GM12878 (cell line): ENCODE results near the gene CHCHD3. TPM values are rescaled to one million over a fixed set of nuclear protein-coding genes. Genes with fewer than 3 reads are reported as not detected.

Source experiments
- ATAC-seq: fragments of 200-7000 bp; cut with Tn5 transposase; 3 replicates; pipeline ENCODE4 v1.9.1; 2020; ENCODE audit warnings: mild to moderate bottlenecking, moderate library complexity
- BruUV-seq: library from RNA; stranded (reverse); fragments of 400-500 nt; replicated peaks from 2 replicates; lab custom pipeline; 2021; lab: Mats Ljungman, UMichigan
- CTCF ChIA-PET: fragments of 300-600 bp; sonication (Branson Sonifier 250); formaldehyde crosslinking; extraction: SDS; loops from one replicate; lab custom pipeline; 2021; ENCODE audit warnings: inconsistent platforms; lab: Yijun Ruan, JAX
- POLR2A ChIA-PET: fragments of 350-600 bp; formaldehyde crosslinking; extraction: SDS; loops from one replicate; lab custom pipeline; 2021; ENCODE audit warnings: inconsistent platforms; lab: Charles Lee
- RAD21 ChIA-PET: fragments of 300-600 bp; sonication (Branson Sonifier 250); formaldehyde crosslinking; loops from one replicate; lab custom pipeline; 2023; ENCODE audit warnings: antibody characterized with exemption; ENCODE audit not compliant: unreplicated experiment; lab: Charles Lee
- SMC1A ChIA-PET: fragments of 300-600 bp; sonication (Branson Sonifier 250); formaldehyde crosslinking; loops from one replicate; lab custom pipeline; 2023; ENCODE audit not compliant: unreplicated experiment, uncharacterized antibody; lab: Charles Lee
- DNase-seq: peaks from one replicate; pipeline ENCODE4 v3.0.0-alpha.2; 2011; ENCODE audit warnings: low read depth, low spot score
- FAIRE-seq: peaks from 3 replicates; lab custom pipeline; 2011; peaks lifted over from hg19 to GRCh38; lab: Jason Lieb, UNC
- H2AFZ ChIP-seq: 2 replicates; pipeline ENCODE4 v1.6.0; 2011; ENCODE audit warnings: low read depth, low read length, control low read depth; ENCODE audit not compliant: control insufficient read depth
- H3K27ac ChIP-seq: 2 replicates; pipeline ENCODE4 v1.5.1; 2011; ENCODE audit warnings: control low read depth; ENCODE audit not compliant: control insufficient read depth, insufficient read depth
- H3K27me3 ChIP-seq, 2 experiments: replicated peaks in 1 of 2; 2 replicates each; pipeline versions ENCODE4 v1.6.0 to v1.6.1; 2011; ENCODE audit warnings: low read length in 1 of 2; ENCODE audit not compliant: control insufficient read depth in 2 of 2, insufficient read depth in 2 of 2
- H3K36me3 ChIP-seq, 2 experiments: 2 replicates each; pipeline ENCODE4 v1.5.1; 2011; ENCODE audit warnings: low read length in 1 of 2; ENCODE audit not compliant: control insufficient read depth in 2 of 2, insufficient read depth in 2 of 2
- H3K4me1 ChIP-seq: 2 replicates; pipeline ENCODE4 v1.6.1; 2011; ENCODE audit warnings: mild to moderate bottlenecking, low read length, moderate library complexity, mixed read lengths; ENCODE audit not compliant: control insufficient read depth, insufficient read depth
- H3K4me2 ChIP-seq: 2 replicates; pipeline ENCODE4 v1.6.0; 2011; ENCODE audit warnings: control low read depth; ENCODE audit not compliant: control insufficient read depth, insufficient read depth
- H3K4me3 ChIP-seq: fragments of 200-600 bp; sonication (generic); 2 replicates; pipeline ENCODE4 v1.5.1; 2016
- H3K79me2 ChIP-seq: 2 replicates; pipeline ENCODE4 v1.6.0; 2011; ENCODE audit warnings: low read length; ENCODE audit not compliant: control insufficient read depth, insufficient read depth
- H3K9ac ChIP-seq: 2 replicates; pipeline ENCODE4 v1.8.0; 2011; ENCODE audit warnings: low read length, control low read depth, mixed read lengths; ENCODE audit not compliant: control insufficient read depth, insufficient read depth
- H3K9me3 ChIP-seq: replicated peaks from 3 replicates; pipeline ENCODE4 v1.5.1; 2011; ENCODE audit warnings: mild to moderate bottlenecking, low read length; ENCODE audit not compliant: control insufficient read depth, insufficient read depth
- H4K20me1 ChIP-seq: 2 replicates; pipeline ENCODE4 v1.6.0; 2011; ENCODE audit not compliant: control insufficient read depth, insufficient read depth
- BACH1 ChIP-seq: fragments of 450-650 bp; IDR thresholded peaks from 2 replicates; pipeline ENCODE4 v1.6.1; 2017; ENCODE audit warnings: mild to moderate bottlenecking, borderline replicate concordance
- CBX3 ChIP-seq: fragments of 200-600 bp; sonication (generic); IDR thresholded peaks from 2 replicates; pipeline ENCODE4 v1.6.1; 2016; ENCODE audit warnings: low read depth, borderline replicate concordance
- EED ChIP-seq: sonication (generic); IDR thresholded peaks from 2 replicates; pipeline ENCODE4 v1.6.1; 2016; ENCODE audit warnings: antibody characterized with exemption, low read depth
- FOS ChIP-seq: IDR thresholded peaks from 3 replicates; pipeline ENCODE4 v1.6.1; 2011; ENCODE audit warnings: borderline replicate concordance; ENCODE audit not compliant: insufficient read length; ENCODE audit errors: extremely low read depth
- FOXK2 ChIP-seq: fragments of 450-650 bp; IDR thresholded peaks from 2 replicates; pipeline ENCODE4 v1.6.1; 2017; ENCODE audit warnings: mild to moderate bottlenecking, moderate library complexity
- MEF2A ChIP-seq: IDR thresholded peaks from 2 replicates; pipeline ENCODE4 v1.6.1; 2011; ENCODE audit warnings: low read depth, mild to moderate bottlenecking, low read length, moderate library complexity; ENCODE audit not compliant: insufficient read depth
- NR2F1 ChIP-seq: fragments of 450-650 bp; conservative IDR thresholded peaks from 2 replicates; pipeline ENCODE4 v1.6.1; 2017; ENCODE audit warnings: mild to moderate bottlenecking
- RFX5 ChIP-seq: IDR thresholded peaks from 2 replicates; pipeline ENCODE4 v1.6.1; 2011; ENCODE audit warnings: low read depth, low read length, improper control_type of control experiment
- SIX5 ChIP-seq: IDR thresholded peaks from 2 replicates; pipeline ENCODE4 v1.6.1; 2011; ENCODE audit warnings: mild to moderate bottlenecking, low read depth, low read length, moderate library complexity; ENCODE audit not compliant: severe bottlenecking
- SPI1 ChIP-seq: IDR thresholded peaks from 2 replicates; pipeline ENCODE4 v1.6.1; 2011; ENCODE audit warnings: low read depth, mild to moderate bottlenecking, low read length, moderate library complexity, borderline replicate concordance; ENCODE audit not compliant: insufficient read depth
- SREBF2 ChIP-seq: IDR thresholded peaks from 2 replicates; pipeline ENCODE4 v1.6.1; 2012; ENCODE audit warnings: mild to moderate bottlenecking, low read length
- USF1 ChIP-seq: IDR thresholded peaks from 2 replicates; pipeline ENCODE4 v1.6.1; 2011; ENCODE audit warnings: borderline replicate concordance, low read depth, mild to moderate bottlenecking, moderate library complexity, mixed read lengths, low read length; ENCODE audit not compliant: insufficient read depth; ENCODE audit errors: extremely low read length
- ZNF24 ChIP-seq: fragments of 450-650 bp; IDR thresholded peaks from 2 replicates; pipeline ENCODE4 v1.6.1; 2017; ENCODE audit warnings: antibody characterized with exemption, mild to moderate bottlenecking
- ZNF384 ChIP-seq: IDR thresholded peaks from 2 replicates; pipeline ENCODE4 v1.6.1; 2012; ENCODE audit warnings: low read depth, mild to moderate bottlenecking, low read length, improper control_type of control experiment, borderline replicate concordance
- WGBS: methylation state at CpG from one replicate; pipeline ENCODE4 v1.1.6; 2016; ENCODE audit warnings: low lambda C conversion rate; ENCODE audit not compliant: insufficient replicate concordance, insufficient coverage; ENCODE audit errors: missing lambda C conversion rate; 5-methylcytosine and 5-hydroxymethylcytosine counted together
- in situ Hi-C: fragments of 300-500 bp; cut with MboI; formaldehyde crosslinking; loops from 9 replicates; pipeline ENCODE4 v1.14.3; 2018; ENCODE audit warnings: mixed read lengths
- intact Hi-C: fragments of 100-400 bp; cut with micrococcal nuclease; formaldehyde crosslinking; loops from one replicate; pipeline ENCODE4 v1.14.2; 2022; ENCODE audit not compliant: unreplicated experiment
- polyA plus RNA-seq, 11 experiments: library from polyadenylated mRNA; depleted of rRNA in 4 of 11; unstranded in 6 of 11; stranded (reverse) in 5 of 11; fragments of >200 nt; fragmentation: Nextera tagmentation in 4 of 11; fragmentation: Illumina TruSeq in 1 of 11; extraction: Ambion mirVana in 4 of 11; extraction: Trizol in 1 of 11; gene quantifications; 1 replicate in 1 of 11; 2 replicates in 10 of 11; pipeline versions ENCODE4 v1.2.1 to v1.2.3, GENCODE V29; 2011 to 2016; ENCODE audit warnings: inconsistent platforms in 2 of 11, missing spikeins in 2 of 11, low read depth in 1 of 11
- total RNA-seq, 4 experiments: library from RNA; depleted of rRNA in 3 of 4; stranded (reverse); fragments of >200 nt in 3 of 4; fragmentation: Illumina TruSeq in 1 of 4; extraction: Trizol in 1 of 4; gene quantifications; 2 replicates each; pipeline versions ENCODE4 v1.2.1 to v1.2.3, GENCODE V29; 2013 to 2021
- TF ChIP-seq, protein P1 (sequence below): IDR thresholded peaks from 2 replicates; pipeline ENCODE4 v1.6.1; 2012; ENCODE audit warnings: improper control_type of control experiment, low read depth, low read length; ENCODE audit not compliant: insufficient replicate concordance
- TF ChIP-seq, protein P2 (sequence below): fragments of 450-650 bp; IDR thresholded peaks from 2 replicates; pipeline ENCODE4 v1.6.1; 2014; ENCODE audit warnings: mild to moderate bottlenecking
- TF ChIP-seq, protein P3 (sequence below): fragments of 450-650 bp; IDR thresholded peaks from 2 replicates; pipeline ENCODE4 v1.6.1; 2016; ENCODE audit warnings: mild to moderate bottlenecking

CHCHD3 gene
- total and polyA plus RNA-seq, 10 of the 15 experiments (the other 5 are each of a cell fraction or from before 2014, with no cell fraction given) = 38.3 to 178 (median 96.2) TPM

DNA sequence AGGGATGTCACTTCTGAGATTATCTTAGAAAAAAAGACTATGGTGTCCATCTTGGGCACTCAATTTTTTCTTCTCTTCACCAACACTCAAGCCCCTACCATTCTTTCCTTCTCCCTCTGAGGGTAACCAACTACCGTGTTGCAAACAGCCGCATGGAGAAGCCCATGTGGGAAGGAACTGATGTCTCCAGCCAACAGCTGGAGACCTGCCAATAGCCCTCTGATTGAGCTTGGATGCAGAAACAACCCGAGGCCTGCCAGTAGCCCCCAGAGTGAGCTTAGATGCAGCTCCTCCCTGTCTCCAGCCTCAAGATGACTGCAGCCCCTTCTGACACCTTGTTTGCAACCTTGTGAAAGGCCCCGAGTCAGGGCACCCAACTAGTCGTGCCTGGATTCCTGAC lies 36.4 kb upstream of the CHCHD3 start:
- Histone ChIP-seq H3K4me1 (no peaks in the 10 kb centered on the region), H3K27me3 (no peaks in the 10 kb centered on the region), H2AFZ (no peak overlapping the region), H3K9me3 (no peaks in the 10 kb centered on the region), H3K36me3 (no peaks in the 10 kb centered on the region), H3K9ac (no peak overlapping the region), H3K4me2 (no peak overlapping the region), H3K79me2 (no peaks in the 10 kb centered on the region), H4K20me1 (no peaks in the 10 kb centered on the region), H3K4me3 (no peak overlapping the region), H3K27ac (no peak overlapping the region)
- TF ChIP-seq SIX5 (no peak), FOS (no peak), MEF2A (no peak), EED (no peak), BACH1 (no peak), SPI1 (no peak), ZNF24 (no peak), NR2F1 (no peak), FOXK2 (no peak), ZNF384 (no peak), RFX5 (no peak), USF1 (no peak), CBX3 (no peak), SREBF2 (no peak)
- TF ChIP-seq, protein P1, sequence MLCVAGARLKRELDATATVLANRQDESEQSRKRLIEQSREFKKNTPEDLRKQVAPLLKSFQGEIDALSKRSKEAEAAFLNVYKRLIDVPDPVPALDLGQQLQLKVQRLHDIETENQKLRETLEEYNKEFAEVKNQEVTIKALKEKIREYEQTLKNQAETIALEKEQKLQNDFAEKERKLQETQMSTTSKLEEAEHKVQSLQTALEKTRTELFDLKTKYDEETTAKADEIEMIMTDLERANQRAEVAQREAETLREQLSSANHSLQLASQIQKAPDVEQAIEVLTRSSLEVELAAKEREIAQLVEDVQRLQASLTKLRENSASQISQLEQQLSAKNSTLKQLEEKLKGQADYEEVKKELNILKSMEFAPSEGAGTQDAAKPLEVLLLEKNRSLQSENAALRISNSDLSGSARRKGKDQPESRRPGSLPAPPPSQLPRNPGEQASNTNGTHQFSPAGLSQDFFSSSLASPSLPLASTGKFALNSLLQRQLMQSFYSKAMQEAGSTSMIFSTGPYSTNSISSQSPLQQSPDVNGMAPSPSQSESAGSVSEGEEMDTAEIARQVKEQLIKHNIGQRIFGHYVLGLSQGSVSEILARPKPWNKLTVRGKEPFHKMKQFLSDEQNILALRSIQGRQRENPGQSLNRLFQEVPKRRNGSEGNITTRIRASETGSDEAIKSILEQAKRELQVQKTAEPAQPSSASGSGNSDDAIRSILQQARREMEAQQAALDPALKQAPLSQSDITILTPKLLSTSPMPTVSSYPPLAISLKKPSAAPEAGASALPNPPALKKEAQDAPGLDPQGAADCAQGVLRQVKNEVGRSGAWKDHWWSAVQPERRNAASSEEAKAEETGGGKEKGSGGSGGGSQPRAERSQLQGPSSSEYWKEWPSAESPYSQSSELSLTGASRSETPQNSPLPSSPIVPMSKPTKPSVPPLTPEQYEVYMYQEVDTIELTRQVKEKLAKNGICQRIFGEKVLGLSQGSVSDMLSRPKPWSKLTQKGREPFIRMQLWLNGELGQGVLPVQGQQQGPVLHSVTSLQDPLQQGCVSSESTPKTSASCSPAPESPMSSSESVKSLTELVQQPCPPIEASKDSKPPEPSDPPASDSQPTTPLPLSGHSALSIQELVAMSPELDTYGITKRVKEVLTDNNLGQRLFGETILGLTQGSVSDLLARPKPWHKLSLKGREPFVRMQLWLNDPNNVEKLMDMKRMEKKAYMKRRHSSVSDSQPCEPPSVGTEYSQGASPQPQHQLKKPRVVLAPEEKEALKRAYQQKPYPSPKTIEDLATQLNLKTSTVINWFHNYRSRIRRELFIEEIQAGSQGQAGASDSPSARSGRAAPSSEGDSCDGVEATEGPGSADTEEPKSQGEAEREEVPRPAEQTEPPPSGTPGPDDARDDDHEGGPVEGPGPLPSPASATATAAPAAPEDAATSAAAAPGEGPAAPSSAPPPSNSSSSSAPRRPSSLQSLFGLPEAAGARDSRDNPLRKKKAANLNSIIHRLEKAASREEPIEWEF = no peak
- TF ChIP-seq, protein P2, sequence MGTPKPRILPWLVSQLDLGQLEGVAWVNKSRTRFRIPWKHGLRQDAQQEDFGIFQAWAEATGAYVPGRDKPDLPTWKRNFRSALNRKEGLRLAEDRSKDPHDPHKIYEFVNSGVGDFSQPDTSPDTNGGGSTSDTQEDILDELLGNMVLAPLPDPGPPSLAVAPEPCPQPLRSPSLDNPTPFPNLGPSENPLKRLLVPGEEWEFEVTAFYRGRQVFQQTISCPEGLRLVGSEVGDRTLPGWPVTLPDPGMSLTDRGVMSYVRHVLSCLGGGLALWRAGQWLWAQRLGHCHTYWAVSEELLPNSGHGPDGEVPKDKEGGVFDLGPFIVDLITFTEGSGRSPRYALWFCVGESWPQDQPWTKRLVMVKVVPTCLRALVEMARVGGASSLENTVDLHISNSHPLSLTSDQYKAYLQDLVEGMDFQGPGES = no peak
- TF ChIP-seq, protein P3, sequence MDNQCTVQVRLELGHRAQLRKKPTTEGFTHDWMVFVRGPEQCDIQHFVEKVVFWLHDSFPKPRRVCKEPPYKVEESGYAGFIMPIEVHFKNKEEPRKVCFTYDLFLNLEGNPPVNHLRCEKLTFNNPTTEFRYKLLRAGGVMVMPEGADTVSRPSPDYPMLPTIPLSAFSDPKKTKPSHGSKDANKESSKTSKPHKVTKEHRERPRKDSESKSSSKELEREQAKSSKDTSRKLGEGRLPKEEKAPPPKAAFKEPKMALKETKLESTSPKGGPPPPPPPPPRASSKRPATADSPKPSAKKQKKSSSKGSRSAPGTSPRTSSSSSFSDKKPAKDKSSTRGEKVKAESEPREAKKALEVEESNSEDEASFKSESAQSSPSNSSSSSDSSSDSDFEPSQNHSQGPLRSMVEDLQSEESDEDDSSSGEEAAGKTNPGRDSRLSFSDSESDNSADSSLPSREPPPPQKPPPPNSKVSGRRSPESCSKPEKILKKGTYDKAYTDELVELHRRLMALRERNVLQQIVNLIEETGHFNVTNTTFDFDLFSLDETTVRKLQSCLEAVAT = no peak
- no peak for DNase-seq
- no peak for ATAC-seq
- intact Hi-C loops = no loop called here
- WGBS = 43% methylated on average over 5 of the region's 5 CpGs
- POLR2A ChIA-PET = no interaction called here
- in situ Hi-C loops = no loop called here
- RAD21 ChIA-PET = no interaction called here
- no TSS peak for BruUV-seq
- CTCF ChIA-PET = interaction anchor here (1.3 kb wide), 1 partner anchor 9 kb away, joined by 3 read pairs; no protein-coding TSS in a partner anchor
- no peak for FAIRE-seq
- SMC1A ChIA-PET = interaction anchor here (0.6 kb wide), 1 partner anchor 711 kb away, joined by 3 read pairs; no protein-coding TSS in a partner anchor
